ENCODE data around the gene CMTM8.

The CMTM8 gene

GRCh38 chr3:32313169-32313568 is 74.7 kb downstream of the CMTM8 start:
- DNase-seq (ENCODE audit: low read depth) = no peak
- TF ChIP-seq CTCF (IDR thresholded peaks at IDR 0.05; ENCODE audit: control insufficient read depth, insufficient read depth, low read depth, low read length, missing control alignments) = no peak
- no peak overlapping the region for H3K4me3 ChIP-seq (ENCODE audit: control insufficient read depth, low read depth, low read length)

GRCh38 chr3:32313723-32314473 is 75.4 kb downstream of the CMTM8 start:
- H3K4me3 ChIP-seq (ENCODE audit: control insufficient read depth, low read depth, low read length) = no peak overlapping the region
- DNase-seq (ENCODE audit: low read depth) = no peak
- TF ChIP-seq CTCF (IDR thresholded peaks at IDR 0.05; ENCODE audit: control insufficient read depth, insufficient read depth, low read depth, low read length, missing control alignments) = no peak

GRCh38 chr3:32315441-32315840 is 77.0 kb downstream of the CMTM8 start:
- no peak for TF ChIP-seq CTCF (IDR thresholded peaks at IDR 0.05; ENCODE audit: control insufficient read depth, insufficient read depth, low read depth, low read length, missing control alignments)
- no peak for DNase-seq (ENCODE audit: low read depth)
- no peak overlapping the region for H3K4me3 ChIP-seq (ENCODE audit: control insufficient read depth, low read depth, low read length)

GRCh38 chr3:32316319-32316718 is 77.8 kb downstream of the CMTM8 start:
- no peak for DNase-seq (ENCODE audit: low read depth)
- H3K4me3 ChIP-seq (ENCODE audit: control insufficient read depth, low read depth, low read length) = no peak overlapping the region
- no peak for TF ChIP-seq CTCF (IDR thresholded peaks at IDR 0.05; ENCODE audit: control insufficient read depth, insufficient read depth, low read depth, low read length, missing control alignments)

GRCh38 chr3:32316976-32317375 is 78.5 kb downstream of the CMTM8 start:
- no peak overlapping the region for H3K4me3 ChIP-seq (ENCODE audit: control insufficient read depth, low read depth, low read length)
- no peak for TF ChIP-seq CTCF (IDR thresholded peaks at IDR 0.05; ENCODE audit: control insufficient read depth, insufficient read depth, low read depth, low read length, missing control alignments)
- no peak for DNase-seq (ENCODE audit: low read depth)

- H3K4me3 ChIP-seq (ENCODE audit: control insufficient read depth, low read depth, low read length) = no peak overlapping the region
- no peak for TF ChIP-seq CTCF (IDR thresholded peaks at IDR 0.05; ENCODE audit: control insufficient read depth, insufficient read depth, low read depth, low read length, missing control alignments)
- DNase-seq (ENCODE audit: low read depth) = no peak
Observed at GRCh38 chr3:32319607-32320006, 81.1 kb downstream of the CMTM8 start.

Data from AG09309 (cell line).